Right atrium auricular region (tissue), 2 donors: ENCODE measurements around the gene OR51V1. TPM values are rescaled to one million over a fixed set of nuclear protein-coding genes. Genes with fewer than 3 reads are reported as not detected.

Source experiments
- DNase-seq: peaks from one replicate; pipeline ENCODE4 v3.0.0-alpha.2; 2019; ENCODE audit warnings: low spot score
- H3K27ac ChIP-seq, 2 donors: fragments of 200-600 bp; sonication (generic); 1 replicate in 1 of 2; 2 replicates in 1 of 2; pipeline ENCODE4 v1.5.1; 2016 to 2019
- H3K27me3 ChIP-seq, 2 donors: fragments of 200-600 bp; sonication (generic); one replicate each; pipeline versions ENCODE4 v1.5.1 to v1.6.0; 2017 to 2019
- H3K36me3 ChIP-seq: fragments of 200-600 bp; sonication (generic); one replicate; pipeline ENCODE4 v1.5.1; 2016
- H3K4me1 ChIP-seq, 2 donors: fragments of 200-600 bp; sonication (generic); one replicate each; pipeline versions ENCODE4 v1.5.1 to v1.6.0; 2017 to 2019
- H3K4me3 ChIP-seq, 2 donors: fragments of 200-600 bp; sonication (generic); 1 replicate in 1 of 2; 2 replicates in 1 of 2; pipeline ENCODE4 v1.5.1; 2017 to 2019; ENCODE audit warnings: mild to moderate bottlenecking in 1 of 2, moderate library complexity in 1 of 2
- H3K9me3 ChIP-seq, 2 donors: fragments of 200-600 bp; sonication (generic); one replicate each; pipeline ENCODE4 v1.5.1; 2019
- CTCF ChIP-seq, 2 donors: fragments of 200-600 bp; sonication (generic); IDR thresholded peaks; one replicate each; pipeline ENCODE4 v1.5.1; 2019; ENCODE audit warnings: antibody characterized with exemption in 2 of 2
- total RNA-seq, 2 donors: library from RNA; depleted of rRNA; stranded (reverse); fragments of >200 nt; gene quantifications; one replicate each; pipeline ENCODE4 v1.1.0, GENCODE V29; 2016

OR51V1 gene
- total RNA-seq, 2 donors from 2014 or later = not detected

- Histone ChIP-seq H3K4me3 (no peak overlapping the region), H3K27ac (no peak overlapping the region), H3K4me1 (no peaks in the 10 kb centered on the region), H3K9me3 (no peaks in the 10 kb centered on the region), H3K27me3 (no peaks in the 10 kb centered on the region), H3K36me3 (no peaks in the 10 kb centered on the region)
- no peak for TF ChIP-seq CTCF (IDR thresholded peaks at IDR 0.05)
- no peak for DNase-seq
These were observed 2.9 kb upstream of the OR51V1 start for GRCh38 chr11:5203366-5203765.

- Histone ChIP-seq H3K27me3 (no peaks in the 10 kb centered on the region), H3K9me3 (no peaks in the 10 kb centered on the region), H3K4me3 (no peak overlapping the region), H3K27ac (no peak overlapping the region), H3K36me3 (no peaks in the 10 kb centered on the region), H3K4me1 (no peaks in the 10 kb centered on the region)
- no peak for DNase-seq
- no peak for TF ChIP-seq CTCF (IDR thresholded peaks at IDR 0.05)
These were observed 2.2 kb downstream of the OR51V1 start for GRCh38 chr11:5198285-5198684.

GRCh38 chr11:5197536-5197935, 2.9 kb downstream of the OR51V1 start:
- H3K27ac ChIP-seq = no peak overlapping the region
- no peaks in the 10 kb centered on the region for H3K36me3 ChIP-seq
- no peaks in the 10 kb centered on the region for H3K4me1 ChIP-seq
- H3K4me3 ChIP-seq = no peak overlapping the region
- no peaks in the 10 kb centered on the region for H3K27me3 ChIP-seq
- no peak for TF ChIP-seq CTCF (IDR thresholded peaks at IDR 0.05)
- peaks cover 0 to 3% of the 10 kb centered on the region in 2 donors for H3K9me3 ChIP-seq
- DNase-seq = no peak

GRCh38 chr11:5196731-5197130, 3.8 kb downstream of the OR51V1 start:
- no peak for TF ChIP-seq CTCF (IDR thresholded peaks at IDR 0.05)
- H3K9me3 ChIP-seq = peaks cover 0 to 3% of the 10 kb centered on the region in 2 donors

GRCh38 chr11:5196067-5196466, 4.4 kb downstream of the OR51V1 start:
- Histone ChIP-seq H3K4me1 (no peaks in the 10 kb centered on the region), H3K4me3 (no peak overlapping the region), H3K27ac (no peak overlapping the region), H3K9me3 (peaks cover 0 to 3% of the 10 kb centered on the region in 2 donors), H3K27me3 (no peaks in the 10 kb centered on the region), H3K36me3 (no peaks in the 10 kb centered on the region)
- no peak for TF ChIP-seq CTCF (IDR thresholded peaks at IDR 0.05)
- DNase-seq = no peak

More at GRCh38 chr11:5196731-5197130, 3.8 kb downstream of the OR51V1 start:
- H3K4me3 ChIP-seq = no peak overlapping the region
- H3K4me1 ChIP-seq = no peaks in the 10 kb centered on the region
- H3K27ac ChIP-seq = no peak overlapping the region
- H3K27me3 ChIP-seq = no peaks in the 10 kb centered on the region
- H3K36me3 ChIP-seq = no peaks in the 10 kb centered on the region
- DNase-seq = no peak

- no peak for DNase-seq
- H3K4me3 ChIP-seq = no peak overlapping the region
- TF ChIP-seq CTCF (IDR thresholded peaks at IDR 0.05) = no peak
- H3K27me3 ChIP-seq = no peaks in the 10 kb centered on the region
- no peak overlapping the region for H3K27ac ChIP-seq
- no peaks in the 10 kb centered on the region for H3K36me3 ChIP-seq
- peaks cover 3 to 4% of the 10 kb centered on the region in 2 donors for H3K9me3 ChIP-seq
- H3K4me1 ChIP-seq = no peaks in the 10 kb centered on the region
These were observed 7.7 kb downstream of the OR51V1 start for GRCh38 chr11:5192738-5193137.
